Smooth muscle cell (in vitro differentiated cells): Measurements from ENCODE around the gene LCN2. TPM values are rescaled to one million over a fixed set of nuclear protein-coding genes. Genes with fewer than 3 reads are reported as not detected.

Experiments
- DNase-seq: peaks from one replicate; lab custom pipeline; 2025; ENCODE audit not compliant: unreplicated experiment; lab: John Stamatoyannopoulos, UW
- H2AFZ ChIP-seq: fragments of 200-600 bp; sonication (generic); 2 replicates; pipeline ENCODE4 v1.6.0; 2016; ENCODE audit warnings: antibody characterized with exemption, low read depth, mild to moderate bottlenecking
- H3F3A ChIP-seq: fragments of 200-600 bp; sonication (generic); 2 replicates; pipeline ENCODE4 v1.6.0; 2017; ENCODE audit warnings: antibody characterized with exemption, low read depth
- H3K27ac ChIP-seq: fragments of 200-600 bp; sonication (generic); 2 replicates; pipeline ENCODE4 v1.5.1; 2016; ENCODE audit warnings: low read depth, mild to moderate bottlenecking
- H3K27me3 ChIP-seq: fragments of 200-600 bp; sonication (generic); 2 replicates; pipeline ENCODE4 v1.6.1; 2016; ENCODE audit warnings: low read depth, mild to moderate bottlenecking
- H3K36me3 ChIP-seq: fragments of 200-600 bp; sonication (generic); 2 replicates; pipeline ENCODE4 v1.5.1; 2016; ENCODE audit warnings: low read depth
- H3K4me1 ChIP-seq: fragments of 200-600 bp; sonication (generic); 2 replicates; pipeline ENCODE4 v1.5.1; 2016; ENCODE audit warnings: low read depth
- H3K4me2 ChIP-seq: fragments of 200-600 bp; sonication (generic); 2 replicates; pipeline ENCODE4 v1.6.0; 2016; ENCODE audit warnings: mild to moderate bottlenecking
- H3K4me3 ChIP-seq: fragments of 200-600 bp; sonication (generic); 2 replicates; pipeline ENCODE4 v1.5.1; 2016; ENCODE audit warnings: mild to moderate bottlenecking
- H3K79me2 ChIP-seq: fragments of 200-600 bp; sonication (generic); 2 replicates; pipeline ENCODE4 v1.6.0; 2016; ENCODE audit warnings: low read depth, mild to moderate bottlenecking
- H3K9ac ChIP-seq: fragments of 200-600 bp; sonication (generic); 2 replicates; pipeline ENCODE4 v1.6.0; 2016; ENCODE audit warnings: low read depth
- H3K9me3 ChIP-seq: fragments of 200-600 bp; sonication (generic); replicated peaks from 2 replicates; pipeline ENCODE4 v1.5.1; 2016; ENCODE audit warnings: low read depth
- H4K20me1 ChIP-seq: fragments of 200-600 bp; sonication (generic); 2 replicates; pipeline ENCODE4 v1.6.0; 2016; ENCODE audit warnings: low read depth
- WGBS: methylation state at CpG from one replicate; pipeline ENCODE4 v1.1.7; 2016; ENCODE audit warnings: low lambda C conversion rate; 5-methylcytosine and 5-hydroxymethylcytosine counted together
- polyA plus RNA-seq: library from polyadenylated mRNA; unstranded; fragments of >200 nt; fragmentation: Nextera tagmentation; extraction: Ambion mirVana; gene quantifications from 2 replicates; pipeline ENCODE4 v1.2.1, GENCODE V29; 2016
- total RNA-seq: library from RNA; depleted of rRNA; stranded (reverse); fragments of >200 nt; gene quantifications from 2 replicates; pipeline ENCODE4 v1.2.3, GENCODE V29; 2014
- TF ChIP-seq, protein P1 (sequence below): fragments of 200-600 bp; sonication (generic); IDR thresholded peaks from 2 replicates; pipeline ENCODE4 v1.5.1; 2017; ENCODE audit warnings: borderline replicate concordance, mild to moderate bottlenecking, antibody characterized with exemption; ENCODE audit not compliant: insufficient read depth, poor library complexity, severe bottlenecking

The LCN2 gene
- total and polyA plus RNA-seq, 2 experiments from 2014 or later, result not detected

- Histone ChIP-seq H3K27me3 (no peaks in the 10 kb centered on the region), H3K9ac (no peak overlapping the region), H4K20me1 (no peaks in the 10 kb centered on the region), H3K4me1 (no peaks in the 10 kb centered on the region), H3K4me2 (no peak overlapping the region), H3F3A (no peaks in the 10 kb centered on the region), H3K9me3 (no peaks in the 10 kb centered on the region), H3K79me2 (no peaks in the 10 kb centered on the region), H2AFZ (no peak overlapping the region), H3K4me3 (no peak overlapping the region), H3K36me3 (no peaks in the 10 kb centered on the region), H3K27ac (no peak overlapping the region)
- 89% methylated on average over 17 of the region's 18 CpGs for WGBS
- TF ChIP-seq, protein P1, sequence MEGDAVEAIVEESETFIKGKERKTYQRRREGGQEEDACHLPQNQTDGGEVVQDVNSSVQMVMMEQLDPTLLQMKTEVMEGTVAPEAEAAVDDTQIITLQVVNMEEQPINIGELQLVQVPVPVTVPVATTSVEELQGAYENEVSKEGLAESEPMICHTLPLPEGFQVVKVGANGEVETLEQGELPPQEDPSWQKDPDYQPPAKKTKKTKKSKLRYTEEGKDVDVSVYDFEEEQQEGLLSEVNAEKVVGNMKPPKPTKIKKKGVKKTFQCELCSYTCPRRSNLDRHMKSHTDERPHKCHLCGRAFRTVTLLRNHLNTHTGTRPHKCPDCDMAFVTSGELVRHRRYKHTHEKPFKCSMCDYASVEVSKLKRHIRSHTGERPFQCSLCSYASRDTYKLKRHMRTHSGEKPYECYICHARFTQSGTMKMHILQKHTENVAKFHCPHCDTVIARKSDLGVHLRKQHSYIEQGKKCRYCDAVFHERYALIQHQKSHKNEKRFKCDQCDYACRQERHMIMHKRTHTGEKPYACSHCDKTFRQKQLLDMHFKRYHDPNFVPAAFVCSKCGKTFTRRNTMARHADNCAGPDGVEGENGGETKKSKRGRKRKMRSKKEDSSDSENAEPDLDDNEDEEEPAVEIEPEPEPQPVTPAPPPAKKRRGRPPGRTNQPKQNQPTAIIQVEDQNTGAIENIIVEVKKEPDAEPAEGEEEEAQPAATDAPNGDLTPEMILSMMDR, result no peak
- DNase-seq, result no peak
These were observed 2.3 kb downstream of the LCN2 start for GRCh38 chr9:128151309-128152132.

DNA sequence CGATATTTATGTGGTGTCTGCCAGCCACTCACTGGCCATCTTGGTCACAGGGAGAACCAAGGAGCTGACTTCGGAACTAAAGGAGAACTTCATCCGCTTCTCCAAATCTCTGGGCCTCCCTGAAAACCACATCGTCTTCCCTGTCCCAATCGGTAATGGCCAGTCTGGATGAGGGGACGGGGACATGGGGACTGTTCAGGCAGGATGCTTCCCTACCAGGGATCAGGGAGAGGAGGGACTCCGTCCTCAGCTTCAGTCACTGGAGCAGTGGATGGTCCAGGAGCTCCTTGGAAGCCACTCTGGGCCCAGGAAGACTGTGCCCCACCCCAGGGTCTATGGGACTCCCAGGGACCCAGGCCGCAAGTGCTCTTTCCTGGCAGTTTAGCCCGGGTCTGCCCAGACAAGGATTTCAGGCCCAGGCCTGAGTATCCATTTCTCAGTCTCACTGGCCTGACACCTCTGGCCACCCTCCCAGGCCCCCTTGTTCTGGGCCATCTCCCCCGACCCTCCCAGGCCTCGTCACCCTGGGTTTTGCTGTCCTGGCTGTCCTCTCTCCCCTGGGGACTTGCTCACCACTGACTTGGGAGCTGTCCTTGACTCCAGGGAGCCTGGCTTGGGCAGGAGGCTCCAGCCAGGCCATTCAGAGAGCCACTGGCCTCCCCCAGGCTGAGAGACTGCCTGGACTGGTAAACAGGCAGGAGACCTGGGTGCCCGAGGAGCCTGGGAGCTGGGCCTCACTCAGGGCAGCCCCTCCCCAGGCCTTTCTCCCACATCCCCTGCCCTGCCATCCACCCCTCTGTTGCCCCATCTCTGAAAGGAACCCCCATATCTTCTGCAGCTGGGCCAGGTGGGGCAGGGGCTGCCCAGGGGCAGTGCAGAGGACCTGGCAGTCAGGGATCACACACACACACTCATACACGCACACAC is 3.1 kb downstream of the LCN2 start:
- no peak for DNase-seq
- no peak overlapping the region for H3K4me3 ChIP-seq
- no peaks in the 10 kb centered on the region for H3K27me3 ChIP-seq
- H3K9ac ChIP-seq, result no peak overlapping the region
- no peaks in the 10 kb centered on the region for H3K79me2 ChIP-seq
- H2AFZ ChIP-seq, result no peak overlapping the region
- H3K9me3 ChIP-seq, result no peaks in the 10 kb centered on the region
- TF ChIP-seq, protein P1, result no peak
- H3K4me2 ChIP-seq, result no peak overlapping the region
- no peaks in the 10 kb centered on the region for H3K4me1 ChIP-seq
- H3F3A ChIP-seq, result no peaks in the 10 kb centered on the region
- WGBS, result 94% methylated on average over 13 of the region's 13 CpGs
- no peak overlapping the region for H3K27ac ChIP-seq
- no peaks in the 10 kb centered on the region for H3K36me3 ChIP-seq
- H4K20me1 ChIP-seq, result no peaks in the 10 kb centered on the region

GRCh38 chr9:128153060-128153946 is 4.0 kb downstream of the LCN2 start:
- Histone ChIP-seq H2AFZ (no peak overlapping the region), H3K79me2 (no peaks in the 10 kb centered on the region), H3K4me1 (no peaks in the 10 kb centered on the region), H3K27ac (no peak overlapping the region), H3F3A (no peaks in the 10 kb centered on the region), H3K4me3 (no peak overlapping the region), H3K9me3 (no peaks in the 10 kb centered on the region), H3K4me2 (no peak overlapping the region), H3K36me3 (no peaks in the 10 kb centered on the region), H4K20me1 (no peaks in the 10 kb centered on the region), H3K27me3 (no peaks in the 10 kb centered on the region), H3K9ac (no peak overlapping the region)
- TF ChIP-seq, protein P1, result no peak
- DNase-seq, result no peak
- WGBS, result 89% methylated on average over 26 of the region's 26 CpGs
